HepG2 (cell line): ENCODE data around the gene FAM222B. TPM values are rescaled to one million over a fixed set of nuclear protein-coding genes. Genes with fewer than 3 reads are reported as not detected.

Experiments used
- CHD2 ChIP-seq: IDR thresholded peaks from 2 replicates; pipeline ENCODE4 v1.6.1; 2011; ENCODE audit warnings: low read depth, low read length, improper control_type of control experiment
- ETS1 ChIP-seq: sonication (generic); formaldehyde crosslinking; IDR thresholded peaks from 2 replicates; pipeline ENCODE4 v1.4.0; 2020; ENCODE audit warnings: missing genetic modification reagents
- GLMP ChIP-seq: sonication (generic); formaldehyde crosslinking; IDR thresholded peaks from 2 replicates; pipeline ENCODE4 v1.9.0; 2021; ENCODE audit warnings: missing genetic modification reagents, mild to moderate bottlenecking, borderline replicate concordance
- HMG20A ChIP-seq: IDR thresholded peaks from 2 replicates; pipeline ENCODE4 v1.6.1; 2016; ENCODE audit warnings: borderline replicate concordance
- HNRNPH1 ChIP-seq: fragments of 200-400 bp; formaldehyde crosslinking; optimal IDR thresholded peaks from 2 replicates; pipeline ENCODE3; 2017; ENCODE audit warnings: mild to moderate bottlenecking, low read depth, low read length
- NR2F2 ChIP-seq: IDR thresholded peaks from 2 replicates; pipeline ENCODE4 v1.6.1; 2012; ENCODE audit warnings: low read depth, inconsistent platforms, borderline replicate concordance
- NR2F6 ChIP-seq, 2 experiments: IDR thresholded peaks; 2 replicates each; pipeline ENCODE4 v1.6.1; 2016; ENCODE audit warnings: antibody characterized with exemption in 1 of 2, mild to moderate bottlenecking in 1 of 2
- PRMT3 ChIP-seq: sonication (generic); formaldehyde crosslinking; IDR thresholded peaks from 2 replicates; pipeline ENCODE4 v1.8.1; 2022; ENCODE audit warnings: low read depth, mild to moderate bottlenecking, moderate library complexity, missing genetic modification reagents, borderline replicate concordance
- RFX3 ChIP-seq: IDR thresholded peaks from 2 replicates; pipeline ENCODE4 v1.6.1; 2016; ENCODE audit warnings: missing biosample characterization, missing genetic modification reagents
- RFX5 ChIP-seq: IDR thresholded peaks from 2 replicates; pipeline ENCODE4 v1.6.1; 2011; ENCODE audit warnings: low read depth, low read length, improper control_type of control experiment
- SATB2 ChIP-seq: sonication (generic); formaldehyde crosslinking; IDR thresholded peaks from 2 replicates; pipeline ENCODE4 v1.5.0; 2020; ENCODE audit warnings: missing genetic modification reagents
- SMAD9 ChIP-seq: sonication (generic); formaldehyde crosslinking; IDR thresholded peaks from 2 replicates; pipeline ENCODE4 v1.5.1; 2020; ENCODE audit warnings: mild to moderate bottlenecking, missing genetic modification reagents
- SOX5 ChIP-seq: IDR thresholded peaks from 2 replicates; pipeline ENCODE4 v1.6.1; 2016; ENCODE audit warnings: borderline replicate concordance
- SSRP1 ChIP-seq: IDR thresholded peaks from 2 replicates; pipeline ENCODE4 v1.6.1; 2016; ENCODE audit warnings: control low read depth
- ZMYM3 ChIP-seq: sonication (generic); formaldehyde crosslinking; IDR thresholded peaks from 2 replicates; pipeline ENCODE4 v1.5.1; 2020; ENCODE audit warnings: mild to moderate bottlenecking, missing genetic modification reagents
- ZNF431 ChIP-seq: sonication (generic); formaldehyde crosslinking; IDR thresholded peaks from 2 replicates; pipeline ENCODE4 v1.9.0; 2022; ENCODE audit warnings: missing genetic modification reagents, low read depth, mild to moderate bottlenecking, borderline replicate concordance
- ZNF589 ChIP-seq: sonication (generic); formaldehyde crosslinking; conservative IDR thresholded peaks from 2 replicates; pipeline ENCODE4 v1.8.0; 2022; ENCODE audit warnings: mild to moderate bottlenecking, moderate library complexity, missing genetic modification reagents
- ZNF709 ChIP-seq: sonication (generic); formaldehyde crosslinking; IDR thresholded peaks from 2 replicates; pipeline ENCODE4 v1.5.0; 2020; ENCODE audit warnings: mild to moderate bottlenecking, missing genetic modification reagents
- ZNF850 ChIP-seq: sonication (generic); formaldehyde crosslinking; conservative IDR thresholded peaks from 2 replicates; pipeline ENCODE4 v1.9.0; 2021; ENCODE audit warnings: mild to moderate bottlenecking, missing genetic modification reagents
- ZSCAN22 ChIP-seq: sonication (generic); formaldehyde crosslinking; IDR thresholded peaks from 2 replicates; pipeline ENCODE4 v1.4.0; 2020; ENCODE audit warnings: mild to moderate bottlenecking, missing genetic modification reagents
- ZSCAN30 ChIP-seq: sonication (generic); formaldehyde crosslinking; IDR thresholded peaks from 2 replicates; pipeline ENCODE4 v1.5.0; 2020; ENCODE audit warnings: mild to moderate bottlenecking, missing genetic modification reagents
- polyA plus RNA-seq, 8 experiments: library from polyadenylated mRNA; depleted of rRNA in 3 of 8; stranded (reverse) in 7 of 8; unstranded in 1 of 8; fragments of >200 nt; fragmentation: Illumina TruSeq in 4 of 8; extraction: Trizol in 4 of 8; gene quantifications; 2 replicates each; pipeline versions ENCODE4 v1.2.1 to v1.2.3, GENCODE V29; 2011 to 2016; ENCODE audit warnings: low read depth in 4 of 8, missing spikeins in 1 of 8, mixed read lengths in 1 of 8; ENCODE audit not compliant: insufficient read depth in 1 of 8
- total RNA-seq, 5 experiments: library from RNA; depleted of rRNA; stranded (reverse); fragments of >200 nt; fragmentation: Illumina TruSeq; extraction: Trizol; gene quantifications; 2 replicates each; pipeline ENCODE4 v1.2.3, GENCODE V29; 2016; ENCODE audit warnings: low read depth in 1 of 5
- TF ChIP-seq, protein P1 (sequence below): sonication (generic); formaldehyde crosslinking; IDR thresholded peaks from 2 replicates; pipeline ENCODE4 v1.8.0; 2022; ENCODE audit warnings: missing genetic modification reagents, mild to moderate bottlenecking, borderline replicate concordance
- TF ChIP-seq, protein P2 (sequence below): sonication (generic); formaldehyde crosslinking; IDR thresholded peaks from 2 replicates; pipeline ENCODE4 v1.4.0; 2020; ENCODE audit warnings: mild to moderate bottlenecking, missing genetic modification reagents

FAM222B gene
- total and polyA plus RNA-seq, 2 of the 13 experiments (the other 11 are each of a cell fraction or from before 2014, with no cell fraction given), result 3.5 to 7.3 TPM

- TF ChIP-seq SATB2 (CRISPR knock-in tag) (no peak), NR2F6 (IDR thresholded peaks at IDR 0.05) (no peak), NR2F6 (CRISPR knock-in tag; IDR thresholded peaks at IDR 0.05) (no peak), PRMT3 (CRISPR knock-in tag) (no peak), ZNF589 (CRISPR knock-in tag) (no peak), ZNF850 (CRISPR knock-in tag) (no peak), CHD2 (no peak), ZMYM3 (CRISPR knock-in tag) (no peak), SMAD9 (CRISPR knock-in tag) (no peak), RFX5 (no peak), SSRP1 (CRISPR knock-in tag) (no peak), ETS1 (CRISPR knock-in tag) (no peak), RFX3 (no peak), NR2F2 (no peak), HMG20A (CRISPR knock-in tag) (no peak), HNRNPH1 (no peak), ZSCAN30 (CRISPR knock-in tag) (no peak), ZNF709 (CRISPR knock-in tag) (no peak), ZNF431 (CRISPR knock-in tag) (peak; percentile 27; the same call in 1 of the 2 replicates), ZSCAN22 (CRISPR knock-in tag) (no peak), GLMP (CRISPR knock-in tag) (no peak), SOX5 (CRISPR knock-in tag) (no peak)
- TF ChIP-seq, protein P1, sequence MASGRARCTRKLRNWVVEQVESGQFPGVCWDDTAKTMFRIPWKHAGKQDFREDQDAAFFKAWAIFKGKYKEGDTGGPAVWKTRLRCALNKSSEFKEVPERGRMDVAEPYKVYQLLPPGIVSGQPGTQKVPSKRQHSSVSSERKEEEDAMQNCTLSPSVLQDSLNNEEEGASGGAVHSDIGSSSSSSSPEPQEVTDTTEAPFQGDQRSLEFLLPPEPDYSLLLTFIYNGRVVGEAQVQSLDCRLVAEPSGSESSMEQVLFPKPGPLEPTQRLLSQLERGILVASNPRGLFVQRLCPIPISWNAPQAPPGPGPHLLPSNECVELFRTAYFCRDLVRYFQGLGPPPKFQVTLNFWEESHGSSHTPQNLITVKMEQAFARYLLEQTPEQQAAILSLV (CRISPR knock-in tag), result peak; percentile 81; the same call in 1 of the 2 replicates
- TF ChIP-seq, protein P2, sequence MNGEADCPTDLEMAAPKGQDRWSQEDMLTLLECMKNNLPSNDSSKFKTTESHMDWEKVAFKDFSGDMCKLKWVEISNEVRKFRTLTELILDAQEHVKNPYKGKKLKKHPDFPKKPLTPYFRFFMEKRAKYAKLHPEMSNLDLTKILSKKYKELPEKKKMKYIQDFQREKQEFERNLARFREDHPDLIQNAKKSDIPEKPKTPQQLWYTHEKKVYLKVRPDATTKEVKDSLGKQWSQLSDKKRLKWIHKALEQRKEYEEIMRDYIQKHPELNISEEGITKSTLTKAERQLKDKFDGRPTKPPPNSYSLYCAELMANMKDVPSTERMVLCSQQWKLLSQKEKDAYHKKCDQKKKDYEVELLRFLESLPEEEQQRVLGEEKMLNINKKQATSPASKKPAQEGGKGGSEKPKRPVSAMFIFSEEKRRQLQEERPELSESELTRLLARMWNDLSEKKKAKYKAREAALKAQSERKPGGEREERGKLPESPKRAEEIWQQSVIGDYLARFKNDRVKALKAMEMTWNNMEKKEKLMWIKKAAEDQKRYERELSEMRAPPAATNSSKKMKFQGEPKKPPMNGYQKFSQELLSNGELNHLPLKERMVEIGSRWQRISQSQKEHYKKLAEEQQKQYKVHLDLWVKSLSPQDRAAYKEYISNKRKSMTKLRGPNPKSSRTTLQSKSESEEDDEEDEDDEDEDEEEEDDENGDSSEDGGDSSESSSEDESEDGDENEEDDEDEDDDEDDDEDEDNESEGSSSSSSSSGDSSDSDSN (CRISPR knock-in tag), result peak; percentile 81
Observed at GRCh38 chr17:28743243-28744103, 99.1 kb downstream of the FAM222B start, which contains the start of gene TRAF4 (continued).
